ENCODE results near the gene G3BP1. TPM values are rescaled to one million over a fixed set of nuclear protein-coding genes. Genes with fewer than 3 reads are reported as not detected.

G3BP1 gene
- polyA plus RNA-seq, 1 donor from 2014 or later, result 116 TPM

DNA sequence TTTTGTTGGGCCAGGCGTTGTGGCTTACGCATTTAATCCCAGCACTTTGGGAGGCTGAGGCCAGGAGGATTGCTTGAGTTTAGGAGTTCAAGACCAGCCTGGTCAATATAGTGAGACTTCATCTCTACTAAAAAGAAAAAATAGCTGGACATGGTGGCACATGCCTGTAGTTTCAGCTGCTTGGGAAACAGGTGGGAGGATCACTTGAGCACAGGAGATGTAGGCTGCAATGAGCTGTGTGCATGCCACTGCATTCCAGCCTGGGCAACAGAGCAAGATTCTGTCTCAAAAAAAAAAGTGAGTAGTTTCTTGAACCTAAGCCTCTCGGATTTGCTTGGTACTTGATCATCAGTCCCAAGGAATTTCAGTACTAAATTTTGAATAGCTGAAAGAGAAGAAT, 26.9 kb downstream of the G3BP1 start:
- Mint-ChIP-seq H3K9me3 (no peaks in the 10 kb centered on the region), H3K36me3 (peaks cover 8% of the 10 kb centered on the region), H3K4me1 (peaks cover 0 to 6% (median 0%) of the 10 kb centered on the region in 3 donors), H3K27ac (peak overlapping the region in 1 of 3 donors; percentile 62), H3K27me3 (no peaks in the 10 kb centered on the region), H3K4me3 (no peak overlapping the region)

DNA sequence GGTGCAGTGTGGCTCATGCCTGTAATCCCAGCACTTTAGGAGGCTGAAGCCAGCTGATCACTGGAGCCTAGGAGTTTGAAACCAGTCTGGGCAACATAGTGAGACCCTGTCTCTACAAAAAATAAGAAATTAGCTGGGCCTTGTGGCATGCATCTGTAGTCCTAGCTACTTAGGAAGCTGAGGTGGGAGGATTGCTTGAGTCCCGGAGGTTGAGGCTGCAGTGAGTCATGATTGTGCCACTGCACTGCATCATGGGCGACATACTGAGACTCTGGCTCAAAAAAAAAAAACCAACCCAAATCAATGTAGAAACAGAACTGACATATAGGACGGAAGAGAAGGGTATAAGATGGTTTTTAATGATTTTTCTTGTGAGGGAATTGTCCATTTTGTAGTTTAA, 27.7 kb downstream of the G3BP1 start:
- H3K4me1 Mint-ChIP-seq, result peaks cover 0 to 6% (median 0%) of the 10 kb centered on the region in 3 donors
- no peaks in the 10 kb centered on the region for H3K27me3 Mint-ChIP-seq
- H3K27ac Mint-ChIP-seq, result peak overlapping the region in 1 of 3 donors; percentile 62
- H3K4me3 Mint-ChIP-seq, result no peak overlapping the region
- H3K36me3 Mint-ChIP-seq, result peaks cover 8% of the 10 kb centered on the region
- H3K9me3 Mint-ChIP-seq, result no peaks in the 10 kb centered on the region

DNA sequence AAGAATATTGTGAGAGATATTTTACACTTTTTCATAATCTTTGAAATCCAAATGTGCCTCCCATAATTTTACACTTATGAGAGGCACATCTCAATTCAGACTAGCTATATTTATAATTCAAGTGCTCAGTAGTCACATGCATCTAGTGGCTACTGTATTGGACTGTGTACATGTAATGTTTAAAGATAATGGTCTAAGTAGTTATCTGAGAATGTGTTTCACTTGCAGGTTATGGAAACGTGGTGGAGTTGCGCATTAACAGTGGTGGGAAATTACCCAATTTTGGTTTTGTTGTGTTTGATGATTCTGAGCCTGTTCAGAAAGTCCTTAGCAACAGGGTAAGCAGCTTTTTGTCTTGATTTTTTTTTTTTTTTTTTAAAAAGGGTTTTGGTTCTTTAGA, 28.8 kb downstream of the G3BP1 start:
- Mint-ChIP-seq H3K27me3 (no peaks in the 10 kb centered on the region), H3K4me1 (peaks cover 0 to 5% (median under 1%) of the 10 kb centered on the region in 3 donors), H3K27ac (no peak overlapping the region), H3K9me3 (no peaks in the 10 kb centered on the region), H3K36me3 (peaks cover 8% of the 10 kb centered on the region), H3K4me3 (no peak overlapping the region)

DNA sequence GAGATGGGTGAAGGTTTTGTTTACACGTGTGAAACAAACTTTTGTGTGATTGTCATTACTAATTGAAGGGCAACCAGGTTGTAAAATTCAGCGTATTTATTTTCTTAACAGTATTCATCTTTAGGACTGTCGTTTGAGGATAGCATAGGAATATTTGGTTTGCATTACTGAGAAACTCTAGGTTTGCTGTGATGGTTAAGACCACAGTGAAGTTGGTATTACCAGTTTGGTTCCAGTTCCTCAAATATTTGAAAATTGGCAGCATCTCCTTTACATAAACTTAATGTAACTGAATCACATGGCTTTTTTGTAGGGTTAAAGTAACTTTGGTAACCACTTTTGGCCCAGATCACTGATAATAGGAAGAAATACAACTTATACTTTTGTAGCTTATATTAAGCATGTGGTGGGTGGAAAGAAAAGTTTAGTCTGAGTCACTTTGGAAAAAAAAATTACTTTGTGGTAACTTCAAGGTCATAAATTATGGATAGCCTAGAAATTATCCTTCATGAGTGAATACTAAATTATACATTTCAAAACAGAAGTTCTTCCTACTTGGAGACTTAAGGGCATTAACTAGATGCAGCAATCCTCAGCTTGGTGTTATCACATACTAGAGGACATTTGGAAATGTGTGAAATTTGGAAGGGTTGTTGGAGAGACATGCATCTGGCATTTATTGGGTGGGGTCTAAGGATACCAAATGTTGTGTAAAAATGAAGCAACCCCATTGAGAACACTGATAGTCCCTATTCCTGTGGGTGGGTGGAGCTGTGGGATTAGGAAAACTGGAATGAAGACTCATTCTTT, 33.9 kb downstream of the G3BP1 start:
- H3K36me3 Mint-ChIP-seq, result peaks cover 10% of the 10 kb centered on the region

DNA sequence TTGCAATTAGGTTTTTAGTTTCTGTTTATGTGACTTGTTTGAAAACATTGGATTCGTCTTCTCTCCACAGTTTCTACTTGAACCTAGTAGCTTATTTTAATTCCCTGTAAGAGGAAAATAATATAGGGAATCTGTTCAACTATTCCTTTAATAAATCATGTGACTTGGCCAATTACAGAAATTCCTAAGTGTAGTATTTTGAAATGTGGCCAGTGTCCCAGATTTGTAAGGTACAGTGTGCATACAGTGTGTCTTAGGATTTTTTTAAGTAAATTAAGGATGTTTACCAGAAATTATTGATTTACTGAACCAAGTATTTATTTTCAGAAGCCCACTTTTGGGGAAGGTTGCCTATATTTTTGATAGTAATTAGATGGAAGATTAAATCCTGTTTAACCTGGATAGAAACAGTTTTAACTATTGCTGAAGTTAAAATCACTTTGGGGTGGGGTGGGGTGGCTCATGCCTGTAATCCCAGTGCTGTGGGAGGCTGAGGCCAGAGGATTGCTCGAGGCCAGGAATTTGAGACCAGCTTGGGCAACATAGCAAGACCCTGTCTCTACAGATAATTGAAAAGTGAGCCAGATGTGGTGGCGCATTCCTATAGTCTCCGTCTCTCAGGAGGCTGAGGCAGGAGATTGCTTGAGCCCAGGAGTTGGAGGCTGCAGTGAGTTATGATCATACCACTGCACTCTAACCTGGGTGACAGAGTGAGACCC, 36.9 kb downstream of the G3BP1 start:
- H3K27me3 Mint-ChIP-seq, result no peaks in the 10 kb centered on the region
- no peak overlapping the region for H3K4me3 Mint-ChIP-seq
- no peaks in the 10 kb centered on the region for H3K9me3 Mint-ChIP-seq
- H3K4me1 Mint-ChIP-seq, result peaks cover 0 to 5% (median 0%) of the 10 kb centered on the region in 3 donors
- peaks cover 10% of the 10 kb centered on the region for H3K36me3 Mint-ChIP-seq
- no peak overlapping the region for H3K27ac Mint-ChIP-seq

More for the DNA sequence above, 33.9 kb downstream of the G3BP1 start:
- Mint-ChIP-seq H3K4me3 (peak overlapping the region in 1 of 4 donors; percentile 31), H3K9me3 (no peaks in the 10 kb centered on the region), H3K27ac (no peak overlapping the region), H3K4me1 (peaks cover 0 to 5% (median 0%) of the 10 kb centered on the region in 3 donors), H3K27me3 (no peaks in the 10 kb centered on the region)

DNA sequence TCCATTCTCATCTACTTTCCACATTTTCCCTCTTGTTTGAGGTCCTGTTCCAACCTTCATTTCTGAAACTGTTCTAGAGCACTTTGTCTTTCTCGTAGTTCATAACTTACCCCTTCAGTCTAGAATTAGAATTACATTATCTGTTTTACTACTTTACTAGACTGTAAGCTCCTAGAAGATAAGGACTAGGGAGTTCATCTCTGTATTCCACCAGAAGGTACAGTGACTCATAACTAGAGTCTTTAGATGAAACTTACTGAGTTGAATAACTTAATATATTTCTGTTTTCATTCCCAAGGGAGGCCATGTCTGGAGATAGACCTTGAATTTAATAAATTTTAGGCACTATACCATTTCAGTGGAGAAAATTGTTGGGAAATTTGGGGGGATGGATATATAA, 38.7 kb downstream of the G3BP1 start:
- Mint-ChIP-seq H3K4me3 (no peak overlapping the region), H3K27me3 (no peaks in the 10 kb centered on the region), H3K9me3 (no peaks in the 10 kb centered on the region), H3K4me1 (peaks cover 0 to 5% (median 0%) of the 10 kb centered on the region in 3 donors), H3K36me3 (peaks cover 10% of the 10 kb centered on the region), H3K27ac (no peak overlapping the region)

DNA sequence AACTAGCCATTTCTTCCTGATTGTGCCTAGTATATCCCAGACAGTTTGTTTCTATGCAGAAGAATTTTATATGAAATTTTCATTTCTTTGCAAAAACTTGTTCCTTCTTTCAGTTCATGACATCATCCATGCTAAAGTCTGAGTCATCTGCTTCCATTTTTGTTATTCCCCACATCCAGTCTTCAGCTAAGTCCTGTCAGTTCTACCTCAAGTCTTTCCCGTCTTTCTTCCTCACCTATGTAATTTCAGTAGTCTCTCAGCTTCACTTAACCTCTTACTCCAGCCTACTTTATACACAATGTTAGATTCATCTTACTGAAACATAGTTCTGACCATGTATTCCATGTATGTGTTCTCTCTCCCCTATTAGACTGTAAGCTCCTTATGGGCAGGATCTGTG, 39.1 kb downstream of the G3BP1 start:
- Mint-ChIP-seq H3K27ac (no peak overlapping the region), H3K9me3 (no peaks in the 10 kb centered on the region), H3K4me3 (no peak overlapping the region), H3K4me1 (peaks cover 0 to 4% (median 0%) of the 10 kb centered on the region in 3 donors), H3K36me3 (peaks cover 9% of the 10 kb centered on the region), H3K27me3 (no peaks in the 10 kb centered on the region)

DNA sequence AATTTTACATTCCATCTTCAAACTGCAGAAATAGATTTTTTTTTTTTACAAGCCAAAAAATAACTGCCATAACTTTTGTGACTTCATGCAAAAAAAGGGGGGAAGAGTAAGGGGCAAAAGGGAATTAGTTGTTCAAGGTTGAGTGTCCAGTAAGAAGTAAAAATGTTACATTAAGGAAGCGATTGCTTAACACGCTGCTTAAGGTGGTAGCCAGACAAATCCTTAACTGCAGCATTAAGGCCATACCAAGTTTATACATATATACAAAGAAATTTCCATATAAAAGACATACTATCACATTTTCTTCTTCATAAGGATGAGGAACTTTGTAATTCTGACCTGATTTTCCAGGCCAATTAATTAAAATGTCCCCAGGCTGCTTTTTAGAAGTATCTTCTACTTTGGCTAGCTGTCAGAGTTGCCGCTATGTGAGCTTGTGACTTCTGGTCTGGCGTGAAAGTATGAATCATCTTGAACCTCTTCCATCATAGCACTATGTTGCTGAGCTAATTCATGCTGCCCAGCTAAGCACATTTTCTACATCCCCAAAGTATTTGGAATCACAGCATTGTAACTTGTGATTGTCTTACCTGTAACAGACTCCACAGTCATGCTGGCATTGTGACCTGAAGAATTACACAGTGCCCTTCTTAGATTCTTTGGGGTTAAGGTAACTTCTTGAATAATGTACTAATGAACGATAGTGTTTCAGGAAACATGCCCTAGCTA, 40.0 kb downstream of the G3BP1 start:
- Mint-ChIP-seq H3K9me3 (no peaks in the 10 kb centered on the region), H3K27me3 (no peaks in the 10 kb centered on the region), H3K4me3 (no peak overlapping the region), H3K4me1 (peaks cover 0 to 4% (median 0%) of the 10 kb centered on the region in 3 donors), H3K36me3 (peaks cover 3% of the 10 kb centered on the region), H3K27ac (no peak overlapping the region)

DNA sequence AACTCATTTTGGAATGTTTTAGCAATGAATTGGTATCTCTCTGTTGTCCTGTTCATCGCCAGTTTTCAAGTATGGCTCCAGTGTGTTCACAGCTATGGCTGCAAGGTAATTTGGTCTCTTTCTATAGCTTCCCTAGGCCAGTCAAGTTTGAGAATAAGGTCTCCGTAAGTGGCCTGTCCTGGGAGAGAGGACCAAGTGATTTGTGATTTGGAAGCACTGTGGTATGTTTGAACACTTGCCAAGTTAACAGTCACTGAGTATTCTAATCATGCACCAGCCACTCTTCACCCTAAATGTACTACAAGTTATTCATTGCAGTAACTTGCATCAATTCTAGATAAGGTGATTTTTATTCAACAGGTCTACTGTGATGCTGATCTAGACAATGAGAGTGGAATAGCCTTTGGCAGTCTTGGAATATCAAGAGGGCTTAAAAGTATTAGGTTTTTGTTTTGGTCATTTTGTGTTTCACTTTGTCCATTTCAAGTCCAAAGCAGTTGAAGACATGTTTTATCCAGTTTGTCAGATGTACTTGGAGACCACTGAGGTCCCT, 41.1 kb downstream of the G3BP1 start:
- Mint-ChIP-seq H3K4me1 (peaks cover 0 to 4% (median 0%) of the 10 kb centered on the region in 3 donors), H3K27ac (no peak overlapping the region), H3K36me3 (peaks cover 3% of the 10 kb centered on the region), H3K4me3 (no peak overlapping the region), H3K27me3 (no peaks in the 10 kb centered on the region), H3K9me3 (no peaks in the 10 kb centered on the region)

DNA sequence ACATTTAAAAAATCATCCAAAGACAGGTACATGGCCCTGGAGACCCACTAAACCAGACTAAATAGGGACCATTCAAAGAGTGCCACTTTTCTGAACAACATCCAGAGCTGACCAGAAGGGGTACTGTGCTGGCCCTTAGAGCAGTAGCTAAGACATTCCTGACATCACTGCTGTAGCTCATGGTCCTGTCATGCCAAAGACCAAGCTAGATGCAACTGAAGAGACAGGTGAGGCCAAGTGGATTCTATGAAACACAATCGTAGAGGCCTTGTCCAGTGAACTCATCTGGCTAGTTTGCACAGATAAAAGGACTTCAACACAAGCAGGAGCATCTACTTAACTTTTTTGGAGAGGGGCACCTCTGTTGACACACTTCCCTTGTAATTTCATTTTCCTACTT, 43.3 kb downstream of the G3BP1 start:
- no peaks in the 10 kb centered on the region for H3K4me1 Mint-ChIP-seq
- peaks cover 3% of the 10 kb centered on the region for H3K36me3 Mint-ChIP-seq
- no peaks in the 10 kb centered on the region for H3K27me3 Mint-ChIP-seq
- H3K4me3 Mint-ChIP-seq, result no peak overlapping the region
- H3K27ac Mint-ChIP-seq, result no peak overlapping the region
- no peaks in the 10 kb centered on the region for H3K9me3 Mint-ChIP-seq

DNA sequence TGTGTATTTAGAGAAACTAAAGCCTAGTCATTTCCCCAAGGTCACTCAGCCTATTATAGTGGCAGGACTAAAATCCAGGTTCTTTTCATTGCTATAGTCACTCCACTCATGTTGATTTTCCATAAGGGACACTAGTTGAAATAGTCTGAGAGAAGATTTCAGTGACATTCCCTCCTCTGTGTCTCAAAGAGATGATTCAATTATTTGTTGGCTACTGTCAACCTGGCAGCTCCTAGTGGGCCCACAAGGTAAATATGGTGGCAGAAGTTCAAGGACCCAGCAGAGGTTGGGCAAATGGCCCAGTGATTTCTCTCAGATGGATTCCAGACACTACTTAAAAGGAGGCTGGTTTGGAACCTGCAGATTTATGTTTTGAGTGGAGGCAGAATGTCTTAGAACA, 48.1 kb downstream of the G3BP1 start:
- H3K27me3 Mint-ChIP-seq, result no peaks in the 10 kb centered on the region
- no peaks in the 10 kb centered on the region for H3K4me1 Mint-ChIP-seq
- H3K27ac Mint-ChIP-seq, result no peak overlapping the region
- no peaks in the 10 kb centered on the region for H3K36me3 Mint-ChIP-seq
- H3K9me3 Mint-ChIP-seq, result no peaks in the 10 kb centered on the region
- H3K4me3 Mint-ChIP-seq, result no peak overlapping the region

DNA sequence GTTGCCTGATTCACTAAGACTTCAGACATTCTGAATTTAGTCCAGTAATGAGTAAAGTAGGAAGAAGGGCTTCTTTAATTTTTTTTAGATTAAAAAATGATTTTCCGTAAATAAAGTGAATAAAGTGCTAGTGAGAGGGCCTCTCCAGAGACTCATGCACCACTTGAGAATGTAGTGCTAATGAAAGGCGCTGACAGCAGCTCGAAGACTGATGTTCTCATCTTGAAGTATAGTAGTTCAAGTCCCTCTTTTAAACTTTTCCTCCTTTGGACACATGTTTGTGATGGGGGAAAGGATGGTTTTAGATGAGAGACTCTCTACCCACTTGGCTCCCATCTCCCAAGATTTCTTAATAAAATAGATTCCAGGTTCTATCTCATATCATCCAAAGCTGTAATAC, 48.5 kb downstream of the G3BP1 start:
- H3K36me3 Mint-ChIP-seq, result peaks cover under 1% of the 10 kb centered on the region
- H3K4me3 Mint-ChIP-seq, result no peak overlapping the region
- H3K9me3 Mint-ChIP-seq, result no peaks in the 10 kb centered on the region
- H3K4me1 Mint-ChIP-seq, result peaks cover 0 to 1% (median under 1%) of the 10 kb centered on the region in 3 donors
- no peak overlapping the region for H3K27ac Mint-ChIP-seq
- no peaks in the 10 kb centered on the region for H3K27me3 Mint-ChIP-seq

DNA sequence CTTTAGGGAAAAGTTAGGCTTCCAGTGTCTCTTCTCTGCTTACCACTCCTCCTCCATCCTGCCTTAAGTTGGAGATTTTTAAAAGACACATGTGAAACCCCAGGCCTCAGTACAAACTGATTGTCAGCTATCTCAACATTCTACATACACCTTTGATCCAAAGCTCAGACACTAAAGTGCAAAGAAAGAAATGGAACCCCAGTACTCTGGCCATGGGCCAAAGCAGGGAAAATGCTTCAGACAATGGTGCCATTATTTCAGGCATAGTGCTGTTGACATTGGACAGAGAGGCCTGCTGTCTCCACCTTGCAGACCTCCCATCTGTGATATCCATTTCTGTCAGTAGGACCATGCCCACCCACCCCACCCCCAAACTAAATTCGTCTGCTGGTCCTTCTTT, 49.1 kb downstream of the G3BP1 start:
- H3K27ac Mint-ChIP-seq, result no peak overlapping the region
- no peaks in the 10 kb centered on the region for H3K27me3 Mint-ChIP-seq
- peaks cover 3% of the 10 kb centered on the region for H3K36me3 Mint-ChIP-seq
- H3K4me3 Mint-ChIP-seq, result no peak overlapping the region
- peaks cover 0 to 4% (median 3%) of the 10 kb centered on the region in 3 donors for H3K4me1 Mint-ChIP-seq
- no peaks in the 10 kb centered on the region for H3K9me3 Mint-ChIP-seq

DNA sequence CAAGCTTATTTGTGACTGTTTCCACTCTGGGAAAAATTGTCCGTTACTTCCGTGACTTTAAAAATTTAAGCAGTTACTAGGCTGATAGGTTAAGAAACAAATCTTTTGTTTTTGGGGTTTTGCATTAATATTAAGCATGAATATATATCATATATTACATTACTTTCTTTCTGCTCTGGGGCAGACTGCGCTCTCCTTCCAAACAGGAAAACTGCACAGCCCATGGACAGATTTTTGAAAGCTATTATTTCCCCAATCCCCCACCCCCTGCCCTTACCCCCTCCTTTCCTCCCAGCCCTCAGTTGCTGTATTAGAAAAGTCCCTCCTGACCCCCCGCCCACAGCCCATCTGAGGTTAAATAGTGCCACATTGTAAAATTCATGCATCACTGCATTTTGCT, 50.4 kb downstream of the G3BP1 start:
- Mint-ChIP-seq H3K4me3 (no peak overlapping the region), H3K36me3 (peaks cover 3% of the 10 kb centered on the region), H3K4me1 (peaks cover 0 to 4% (median 3%) of the 10 kb centered on the region in 3 donors), H3K27ac (no peak overlapping the region), H3K27me3 (no peaks in the 10 kb centered on the region), H3K9me3 (no peaks in the 10 kb centered on the region)

DNA sequence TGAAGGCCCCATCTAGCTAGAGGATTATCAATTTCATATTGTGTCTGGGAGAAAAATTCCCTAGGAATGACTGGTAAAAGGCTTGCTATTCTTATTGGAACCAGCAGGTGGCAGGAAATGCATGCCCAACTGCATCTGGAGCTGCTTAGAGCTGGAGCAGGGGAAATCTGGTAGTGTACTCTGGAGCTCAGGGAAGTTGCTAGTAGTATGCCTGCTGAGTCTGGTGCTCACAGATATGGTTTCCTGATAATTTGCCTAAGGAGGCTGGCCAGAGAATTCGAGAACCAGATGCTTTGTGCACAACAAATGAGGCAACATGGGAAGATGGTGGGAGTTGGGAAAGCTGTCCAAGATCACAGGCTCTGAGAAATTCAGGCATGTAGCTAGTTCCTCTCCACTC, 53.7 kb downstream of the G3BP1 start:
- Mint-ChIP-seq H3K9me3 (no peaks in the 10 kb centered on the region), H3K27me3 (no peaks in the 10 kb centered on the region), H3K4me1 (peaks cover 0 to 5% (median 4%) of the 10 kb centered on the region in 3 donors), H3K27ac (no peak overlapping the region), H3K4me3 (no peak overlapping the region), H3K36me3 (peaks cover 6% of the 10 kb centered on the region)
